ENCODE results near the gene WDR82. TPM values are rescaled to one million over a fixed set of nuclear protein-coding genes. Genes with fewer than 3 reads are reported as not detected.

WDR82 gene
- total and polyA plus RNA-seq, 2 of the 8 experiments (the other 6 are each of a cell fraction or from before 2014, with no cell fraction given): 33.5 to 82.7 TPM

DNA sequence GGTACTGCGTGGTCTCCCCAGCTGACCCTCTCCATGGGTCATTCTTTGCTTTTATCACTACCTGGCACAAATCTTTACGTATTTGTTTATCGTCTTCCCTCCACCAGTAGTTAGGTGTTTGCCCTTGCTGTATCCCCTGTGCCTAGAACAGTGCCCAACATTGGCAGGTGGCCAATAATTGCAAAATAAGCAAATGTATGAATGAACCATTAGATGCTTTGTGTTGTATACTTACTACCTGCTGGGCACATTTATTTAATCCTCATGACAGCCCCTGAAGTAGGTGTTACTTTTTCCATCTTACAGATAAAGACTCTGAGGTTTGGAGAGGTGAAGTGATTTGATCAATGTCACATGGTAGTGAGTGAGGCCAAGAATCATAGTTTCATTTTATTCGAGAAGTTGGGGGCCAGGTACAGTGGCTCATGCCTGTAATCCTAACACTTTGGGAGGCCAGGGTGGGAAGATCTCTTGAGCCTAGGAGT, 37.5 kb downstream of the WDR82 start:
- Histone ChIP-seq H2BK5ac (ENCODE audit: low read depth, low read length) (peak overlapping the region; percentile 72; the same call in 1 of the 2 replicates), H4K20me1 (replicated peaks in 1 of 2; ENCODE audit: control insufficient read depth in 1 of 2, insufficient read depth in 2 of 2, low read length in 2 of 2) (peaks cover 0 to 5% of the 10 kb centered on the region in 2 experiments), H3K4me3 (ENCODE audit: extremely low read depth in 1 of 4, insufficient read depth in 2 of 4, low read depth in 3 of 4, low read length in 4 of 4) (no peak overlapping the region), H3K27me3 (replicated peaks in 1 of 4; ENCODE audit: control insufficient read depth in 3 of 4, extremely low read depth in 1 of 4, insufficient read depth in 3 of 4, low read length in 3 of 4) (peaks cover 6 to 25% (median 15%) of the 10 kb centered on the region in 4 experiments; a peak in 6 of 7 replicates), H3K79me2 (ENCODE audit: control insufficient read depth in 1 of 2, insufficient read depth in 2 of 2, low read length in 2 of 2) (peaks cover 0 to 9% of the 10 kb centered on the region in 2 experiments; a peak in 2 of 4 replicates), H2BK120ac (replicated peaks; ENCODE audit: low read depth, low read length) (no peak overlapping the region), H3K14ac (ENCODE audit: insufficient read length) (no peak overlapping the region), H3K36me3 (ENCODE audit: control insufficient read depth in 2 of 4, insufficient read depth in 4 of 4, low read length in 3 of 4) (no peaks in the 10 kb centered on the region), H3K56ac (replicated peaks; ENCODE audit: insufficient read length, low read depth, low read length) (no peak overlapping the region), H2AFZ (ENCODE audit: low read length) (no peak overlapping the region), H3K4me1 (replicated peaks in 1 of 4; ENCODE audit: control insufficient read depth in 3 of 4, insufficient read depth in 4 of 4, low read length in 3 of 4) (peaks cover 15 to 44% (median 32%) of the 10 kb centered on the region in 4 experiments), H2AK5ac (ENCODE audit: low read depth, low read length) (no peak overlapping the region; the same call in 1 of the 2 replicates), H3K79me1 (ENCODE audit: low read depth, low read length) (peaks cover 9% of the 10 kb centered on the region; the same call in 1 of the 2 replicates), H3K23ac (ENCODE audit: insufficient read length) (no peak overlapping the region), H3K4ac (replicated peaks; ENCODE audit: insufficient read length, low read depth, low read length) (no peak overlapping the region), H3K4me2 (ENCODE audit: insufficient read depth in 1 of 2, low read depth in 2 of 2, low read length in 2 of 2) (peak overlapping the region; percentile 78 to 98; a peak in 1 of 4 replicates), H2BK15ac (ENCODE audit: low read length) (no peak overlapping the region), H2BK20ac (ENCODE audit: low read length) (no peak overlapping the region), H4K5ac (ENCODE audit: insufficient read length, low read depth, low read length) (no peak overlapping the region), H3K23me2 (ENCODE audit: low read depth, low read length) (peaks cover 14% of the 10 kb centered on the region), H3K27ac (ENCODE audit: low read depth, low read length) (no peak overlapping the region; the same call in 1 of the 2 replicates), H4K8ac (ENCODE audit: extremely low read depth, insufficient read depth, low read length) (no peak overlapping the region), H3K9ac (replicated peaks in 1 of 4; ENCODE audit: extremely low read depth in 1 of 4, low read depth in 3 of 4, low read length in 3 of 4) (no peak overlapping the region; a peak in 1 of 7 replicates), H4K91ac (replicated peaks; ENCODE audit: insufficient read length, low read length) (no peak overlapping the region), H3K18ac (ENCODE audit: extremely low read depth, low read length) (peak overlapping the region; percentile 26; the same call in 1 of the 2 replicates), H2BK12ac (ENCODE audit: low read depth, low read length) (no peak overlapping the region), H3K9me3 (ENCODE audit: insufficient read depth in 2 of 2, low read depth in 1 of 2, low read length in 1 of 2) (no peaks in the 10 kb centered on the region)
- no peak for FAIRE-seq
- ChIA-PET POLR2A (ENCODE audit: partially characterized antibody) (interaction anchor here (0.7 to 6.5 kb wide), 14 partner anchors 8 to 259 kb away, joined by 3 to 69 read pairs (median 4); partner anchors contain the start of genes GLYCTK, TLR9 and WDR82), CTCF (ENCODE audit: partially characterized antibody) (interaction anchor here (0.9 to 17.7 kb wide), 6 partner anchors 9 to 144 kb away, joined by 3 to 336 read pairs (median 6); partner anchors contain the start of gene TLR9)
- 89% methylated on average over 4 of the region's 4 CpGs; no CpG with 5 or more reads in 1 of the 2 experiments for WGBS, 2 experiments (ENCODE audit: extremely low coverage in 1 of 2, insufficient coverage in 1 of 2, insufficient read length in 1 of 2, insufficient replicate concordance in 2 of 2, low coverage in 1 of 2, low lambda C conversion rate in 2 of 2, missing lambda C conversion rate in 1 of 2)
- no peak for DNase-seq (ENCODE audit: low read depth in 1 of 2, low spot score in 2 of 2)
- TF ChIP-seq, protein P1, sequence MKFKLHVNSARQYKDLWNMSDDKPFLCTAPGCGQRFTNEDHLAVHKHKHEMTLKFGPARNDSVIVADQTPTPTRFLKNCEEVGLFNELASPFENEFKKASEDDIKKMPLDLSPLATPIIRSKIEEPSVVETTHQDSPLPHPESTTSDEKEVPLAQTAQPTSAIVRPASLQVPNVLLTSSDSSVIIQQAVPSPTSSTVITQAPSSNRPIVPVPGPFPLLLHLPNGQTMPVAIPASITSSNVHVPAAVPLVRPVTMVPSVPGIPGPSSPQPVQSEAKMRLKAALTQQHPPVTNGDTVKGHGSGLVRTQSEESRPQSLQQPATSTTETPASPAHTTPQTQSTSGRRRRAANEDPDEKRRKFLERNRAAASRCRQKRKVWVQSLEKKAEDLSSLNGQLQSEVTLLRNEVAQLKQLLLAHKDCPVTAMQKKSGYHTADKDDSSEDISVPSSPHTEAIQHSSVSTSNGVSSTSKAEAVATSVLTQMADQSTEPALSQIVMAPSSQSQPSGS (IDR thresholded peaks at IDR 0.05; ENCODE audit: low read length): no peak
- TF ChIP-seq CHD1 (IDR thresholded peaks at IDR 0.05; ENCODE audit: low read depth, low read length) (no peak), NRF1 (IDR thresholded peaks at IDR 0.05; ENCODE audit: low read depth, low read length) (no peak), RAD21 (IDR thresholded peaks at IDR 0.05 in 1 of 2, conservative IDR thresholded peaks at IDR 0.05 in 1 of 2; ENCODE audit: low read depth in 2 of 2, low read length in 2 of 2) (no peak), PHF8 (conservative IDR thresholded peaks at IDR 0.05; ENCODE audit: low read depth, low read length) (no peak), HDAC6 (IDR thresholded peaks at IDR 0.05; ENCODE audit: low read depth, low read length) (no peak), SRF (IDR thresholded peaks at IDR 0.05; ENCODE audit: low read depth, low read length) (no peak), CEBPB (IDR thresholded peaks at IDR 0.05; ENCODE audit: low read depth, low read length) (no peak), ASH2L (IDR thresholded peaks at IDR 0.05; ENCODE audit: low read length) (no peak), GABPA (IDR thresholded peaks at IDR 0.05; ENCODE audit: borderline replicate concordance, insufficient read depth, low read length) (no peak)
- TF ChIP-seq, protein P2, sequence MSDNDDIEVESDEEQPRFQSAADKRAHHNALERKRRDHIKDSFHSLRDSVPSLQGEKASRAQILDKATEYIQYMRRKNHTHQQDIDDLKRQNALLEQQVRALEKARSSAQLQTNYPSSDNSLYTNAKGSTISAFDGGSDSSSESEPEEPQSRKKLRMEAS (IDR thresholded peaks at IDR 0.05): no peak
